Astrocyte (in vitro differentiated cells and primary cell): ENCODE results near the gene RNF150.
"Not testable (repeated sequence)": the region's sequence is repeated elsewhere in the genome, so short reads cannot be mapped to it uniquely, and the experiment has no call there.

Source experiments
- CTCF ChIP-seq: IDR thresholded peaks from 2 replicates; pipeline ENCODE4 v1.5.1; 2011; ENCODE audit warnings: low read depth, mild to moderate bottlenecking, inconsistent platforms, low read length, moderate library complexity; ENCODE audit not compliant: insufficient read depth
- EZH2 ChIP-seq: IDR thresholded peaks from 2 replicates; pipeline ENCODE4 v1.6.1; 2012; ENCODE audit warnings: mild to moderate bottlenecking, low read length, inconsistent platforms; ENCODE audit not compliant: insufficient read depth

- not testable (repeated sequence) for TF ChIP-seq CTCF, EZH2
These were observed 31.7 kb upstream of the RNF150 start for GRCh38 chr4:141165001-141165400.
